ENCODE results near the gene PLAAT5. TPM values are rescaled to one million over a fixed set of nuclear protein-coding genes. Genes with fewer than 3 reads are reported as not detected.

Gene PLAAT5
- polyA plus RNA-seq, 4 donors, result 0.24 to 0.99 (median 0.64) TPM

Other genes with a start within 250 kb of the PLAAT5 start
- under 1 TPM in 2 of 4 donors, not detected in 2; 0.03 to 0.44 TPM for gene SLC22A25, start 247.6 kb downstream of the PLAAT5 start, polyA plus RNA-seq (ENCODE audit: insufficient read length in 4 of 4)
- gene SLC22A9, start 121.4 kb downstream of the PLAAT5 start, polyA plus RNA-seq (ENCODE audit: insufficient read length in 4 of 4), result under 1 TPM in 1 of 4 donors, not detected in 3; 0.97 TPM
- gene LGALS12, start 14.9 kb upstream of the PLAAT5 start, polyA plus RNA-seq (ENCODE audit: insufficient read length in 4 of 4), result under 1 TPM; 0.14 to 0.29 (median 0.27) TPM
- gene PLAAT4, start 45.6 kb upstream of the PLAAT5 start, polyA plus RNA-seq (ENCODE audit: insufficient read length in 4 of 4), result 10 to 100 TPM in 3 of 4 donors, 1 to 10 TPM in 1; 8.5 to 14.7 (median 11.4) TPM
- under 1 TPM in 3 of 4 donors, not detected in 1; 0.27 to 0.76 (median 0.37) TPM for gene PLAAT2, start 72.2 kb upstream of the PLAAT5 start, polyA plus RNA-seq (ENCODE audit: insufficient read length in 4 of 4)
- 10 to 100 TPM; 13.5 to 20.8 (median 14.7) TPM for gene PLAAT3, start 123.3 kb upstream of the PLAAT5 start, polyA plus RNA-seq (ENCODE audit: insufficient read length in 4 of 4)
- 10 to 100 TPM; 15.2 to 20.0 (median 17.0) TPM for gene ATL3, start 180.2 kb upstream of the PLAAT5 start, polyA plus RNA-seq (ENCODE audit: insufficient read length in 4 of 4)
- gene RTN3, start 190.3 kb upstream of the PLAAT5 start, polyA plus RNA-seq (ENCODE audit: insufficient read length in 4 of 4), result 100 to 1,000 TPM; 154 to 172 (median 168) TPM

All from left renal cortex interstitium (tissue), 4 donors.